HG03175 (cell line): Measurements from ENCODE around the gene KRT81.
"Not testable (repeated sequence)": the region's sequence is repeated elsewhere in the genome, so short reads cannot be mapped to it uniquely, and the experiment has no call there.

Experiments
- ATAC-seq: cut with Tn5 transposase; IDR thresholded peaks from one replicate; pipeline ENCODE4 v1.9.1; 2021; ENCODE audit warnings: mild to moderate bottlenecking, moderate library complexity; ENCODE audit not compliant: unreplicated experiment

The KRT81 gene

GRCh38 chr12:52300796-52301691 is 9.7 kb upstream of the KRT81 start:
- no peak for ATAC-seq

- no peak for ATAC-seq
These were observed 7.4 kb upstream of the KRT81 start for GRCh38 chr12:52298677-52299190.

- ATAC-seq, result no peak
These were observed 5.4 kb upstream of the KRT81 start for GRCh38 chr12:52296572-52297215.

- no peak for ATAC-seq
These were observed 4.3 kb upstream of the KRT81 start for GRCh38 chr12:52295663-52296062.

- no peak for ATAC-seq
These were observed 3.5 kb upstream of the KRT81 start for GRCh38 chr12:52294803-52295202.

GRCh38 chr12:52293926-52294325 is 2.6 kb upstream of the KRT81 start:
- no peak for ATAC-seq

- ATAC-seq, result not testable (repeated sequence)
These were observed 725 bp downstream of the KRT81 start for GRCh38 chr12:52290483-52291134.

- ATAC-seq, result peak; percentile 92
These were observed 3.2 kb downstream of the KRT81 start for GRCh38 chr12:52287816-52288805.

- not testable (repeated sequence) for ATAC-seq
These were observed 4.2 kb downstream of the KRT81 start for GRCh38 chr12:52286857-52287785.

GRCh38 chr12:52285851-52286530 is 5.3 kb downstream of the KRT81 start:
- no peak for ATAC-seq

GRCh38 chr12:52285172-52285745 is 6.1 kb downstream of the KRT81 start:
- ATAC-seq, result no peak

GRCh38 chr12:52284562-52285171 is 6.7 kb downstream of the KRT81 start:
- ATAC-seq, result no peak

GRCh38 chr12:52280796-52281560 is 10.4 kb downstream of the KRT81 start:
- ATAC-seq, result no peak

GRCh38 chr12:52280319-52280795 is 11.0 kb downstream of the KRT81 start:
- no peak for ATAC-seq

GRCh38 chr12:52279422-52280318 is 11.7 kb downstream of the KRT81 start:
- ATAC-seq, result no peak
